ENCODE measurements around the gene MAPRE3. TPM values are rescaled to one million over a fixed set of nuclear protein-coding genes. Genes with fewer than 3 reads are reported as not detected.
"Not testable (repeated sequence)": the region's sequence is repeated elsewhere in the genome, so short reads cannot be mapped to it uniquely, and the experiment has no call there.

MAPRE3 gene
- 1 to 10 TPM; 3.4 to 4.5 TPM for total RNA-seq
- polyA plus RNA-seq (2013, experiment 1 of 2): 3.6 TPM
- polyA plus RNA-seq (2013, experiment 2 of 2): 5.0 TPM
- total RNA-seq: 0.28 to 13.2 (median 2.7) reads per million in 172 experiments

- Mint-ChIP-seq H3K9me3 (no peaks in the 10 kb centered on the region), H3K27ac (peak within 1 kb of the TSS; percentile 55), H3K4me3 (peak within 1 kb of the TSS; percentile 95), H3K4me1 (ENCODE audit: low read depth) (peaks cover 30% of the 10 kb centered on the region), H3K27me3 (peaks cover 27% of the 10 kb centered on the region), H3K36me3 (ENCODE audit: low read depth) (no peaks in the 10 kb centered on the region)
- no peaks in the 10 kb centered on the region for H3K36me3 ChIP-seq (ENCODE audit: insufficient read depth, low read length)
- peak within 1 kb of the TSS; percentile 76 for H3K4me3 ChIP-seq (ENCODE audit: low read length)
- intact Hi-C loops (cut with DNase I, micrococcal nuclease): loop anchor here in 1 of 2 experiments (5.0 kb wide), 2 partner anchors 62 to 247 kb away; partner anchors contain the start of genes CAD and TMEM214
- no peaks in the 10 kb centered on the region for H3K9me3 ChIP-seq (ENCODE audit: control insufficient read depth in 1 of 2, insufficient read depth in 1 of 2, low read length in 2 of 2)
- H3K27ac ChIP-seq (ENCODE audit: low read depth in 1 of 2, low read length in 2 of 2): no peak within 1 kb of the TSS
- peaks cover 3 to 10% of the 10 kb centered on the region in 2 experiments for H3K27me3 ChIP-seq (ENCODE audit: control insufficient read depth in 1 of 2, insufficient read depth in 2 of 2, low read length in 2 of 2)
- ChIA-PET CTCF (no interaction called here), POLR2A (interaction anchor here (1.2 kb wide), 1 partner anchor 63 kb away, joined by 4 read pairs; the partner anchor contains the start of gene TMEM214)
- no peak for TF ChIP-seq CTCF (IDR thresholded peaks at IDR 0.05)
- peaks cover 20% of the 10 kb centered on the region for H3K4me1 ChIP-seq (ENCODE audit: insufficient read depth, low read length)
- peak; percentile 51 to 97 (median 74) for DNase-seq
- peak; percentile 83 for ATAC-seq (ENCODE audit: poor library complexity)
Observed at GRCh38 chr2:26970244-26970927, at the start of gene MAPRE3. TSS of gene MAPRE3 (plus strand) at chr2:26970637. CDS start at chr2:27022219, 51,582 bp downstream.

GRCh38 chr2:26921323-26921722 is 49.1 kb upstream of the MAPRE3 start:
- Histone ChIP-seq H3K27ac (ENCODE audit: low read depth in 1 of 2, low read length in 2 of 2) (no peak overlapping the region), H3K9me3 (ENCODE audit: control insufficient read depth in 1 of 2, insufficient read depth in 1 of 2, low read length in 2 of 2) (no peaks in the 10 kb centered on the region), H3K4me1 (ENCODE audit: insufficient read depth, low read length) (peaks cover 6% of the 10 kb centered on the region), H3K27me3 (ENCODE audit: control insufficient read depth in 1 of 2, insufficient read depth in 2 of 2, low read length in 2 of 2) (peaks cover 4 to 19% of the 10 kb centered on the region in 2 experiments), H3K36me3 (ENCODE audit: insufficient read depth, low read length) (no peaks in the 10 kb centered on the region), H3K4me3 (ENCODE audit: low read length) (no peak overlapping the region)
- ATAC-seq (ENCODE audit: poor library complexity) (no peak), DNase-seq (no peak)
- ChIA-PET POLR2A (no interaction called here), CTCF (no interaction called here)
- no peaks in the 10 kb centered on the region for H3K9me3 Mint-ChIP-seq
- TF ChIP-seq CTCF (IDR thresholded peaks at IDR 0.05): no peak
- peaks cover 9% of the 10 kb centered on the region for H3K4me1 Mint-ChIP-seq (ENCODE audit: low read depth)
- H3K27me3 Mint-ChIP-seq: peaks cover 24% of the 10 kb centered on the region
- no peak overlapping the region for H3K27ac Mint-ChIP-seq
- intact Hi-C loops (cut with DNase I, micrococcal nuclease): no loop called here
- no peak overlapping the region for H3K4me3 Mint-ChIP-seq
- H3K36me3 Mint-ChIP-seq (ENCODE audit: low read depth): no peaks in the 10 kb centered on the region

- ATAC-seq (ENCODE audit: poor library complexity) (peak; percentile 85), DNase-seq (peak in 13 of 14 experiments; percentile 10 to 61 (median 22))
- Histone ChIP-seq H3K4me3 (ENCODE audit: low read length) (no peak overlapping the region), H3K4me1 (ENCODE audit: insufficient read depth, low read length) (peaks cover 6% of the 10 kb centered on the region), H3K27ac (ENCODE audit: low read depth in 1 of 2, low read length in 2 of 2) (no peak overlapping the region), H3K27me3 (ENCODE audit: control insufficient read depth in 1 of 2, insufficient read depth in 2 of 2, low read length in 2 of 2) (peaks cover 3 to 19% of the 10 kb centered on the region in 2 experiments), H3K9me3 (ENCODE audit: control insufficient read depth in 1 of 2, insufficient read depth in 1 of 2, low read length in 2 of 2) (no peaks in the 10 kb centered on the region), H3K36me3 (ENCODE audit: insufficient read depth, low read length) (no peaks in the 10 kb centered on the region)
- intact Hi-C loops (cut with DNase I, micrococcal nuclease): loop anchor here (1.0 kb wide), 1 partner anchor 76 kb away; no protein-coding TSS in a partner anchor
- H3K4me3 Mint-ChIP-seq: no peak overlapping the region
- ChIA-PET CTCF (interaction anchor here (1.0 to 1.7 kb wide), 6 partner anchors 14 to 76 kb away, joined by 3 to 15 read pairs (median 3); no protein-coding TSS in a partner anchor), POLR2A (interaction anchor here (0.9 kb wide), 1 partner anchor 76 kb away, joined by 4 read pairs; no protein-coding TSS in a partner anchor)
- H3K4me1 Mint-ChIP-seq (ENCODE audit: low read depth): peaks cover 9% of the 10 kb centered on the region
- no peaks in the 10 kb centered on the region for H3K9me3 Mint-ChIP-seq
- peaks cover 24% of the 10 kb centered on the region for H3K27me3 Mint-ChIP-seq
- H3K27ac Mint-ChIP-seq: no peak overlapping the region
- TF ChIP-seq CTCF (IDR thresholded peaks at IDR 0.05): peak; percentile 42
- no peaks in the 10 kb centered on the region for H3K36me3 Mint-ChIP-seq (ENCODE audit: low read depth)
Observed at GRCh38 chr2:26922405-26923188, 47.8 kb upstream of the MAPRE3 start.

- H3K4me1 Mint-ChIP-seq (ENCODE audit: low read depth); intact Hi-C loops (cut with DNase I, micrococcal nuclease): not testable (repeated sequence)
Observed at GRCh38 chr2:26923189-26923466, 47.3 kb upstream of the MAPRE3 start.

More at GRCh38 chr2:26923189-26923466, 47.3 kb upstream of the MAPRE3 start:
- H3K36me3 ChIP-seq (ENCODE audit: insufficient read depth, low read length); H3K4me3 Mint-ChIP-seq; H3K9me3 Mint-ChIP-seq; DNase-seq; H3K27ac ChIP-seq (ENCODE audit: low read depth in 1 of 2, low read length in 2 of 2); H3K4me3 ChIP-seq (ENCODE audit: low read length); ATAC-seq (ENCODE audit: poor library complexity); H3K9me3 ChIP-seq (ENCODE audit: control insufficient read depth in 1 of 2, insufficient read depth in 1 of 2, low read length in 2 of 2); H3K27ac Mint-ChIP-seq; H3K36me3 Mint-ChIP-seq (ENCODE audit: low read depth); H3K4me1 ChIP-seq (ENCODE audit: insufficient read depth, low read length): not testable (repeated sequence)
- peaks cover 26% of the 10 kb centered on the region for H3K27me3 Mint-ChIP-seq
- POLR2A ChIA-PET: interaction anchor here (0.9 kb wide), 1 partner anchor 76 kb away, joined by 4 read pairs; no protein-coding TSS in a partner anchor
- H3K27me3 ChIP-seq (ENCODE audit: control insufficient read depth in 1 of 2, insufficient read depth in 2 of 2, low read length in 2 of 2): peaks cover 3 to 19% of the 10 kb centered on the region in 2 experiments
- CTCF ChIA-PET: interaction anchor here (1.0 to 1.7 kb wide), 6 partner anchors 13 to 77 kb away, joined by 3 to 15 read pairs (median 3); no protein-coding TSS in a partner anchor
